Right lobe of liver (tissue), 6 donors: Measurements from ENCODE around the gene CD59. TPM values are rescaled to one million over a fixed set of nuclear protein-coding genes. Genes with fewer than 3 reads are reported as not detected.

Experiments
- ATAC-seq, 4 donors: fragments of 200-7000 bp; cut with Tn5 transposase; one replicate each; pipeline ENCODE4 v1.9.1; 2020; ENCODE audit warnings: mild to moderate bottlenecking in 4 of 4, moderate library complexity in 4 of 4
- DNase-seq, 3 donors: peaks; one replicate each; pipeline ENCODE4 v3.0.0-alpha.2; 2020
- H3K27ac ChIP-seq, 3 donors: fragments of 200-600 bp; one replicate each; pipeline ENCODE4 v1.8.0; 2022
- H3K27me3 ChIP-seq, 2 donors: fragments of 200-600 bp; one replicate each; pipeline ENCODE4 v1.8.0; 2022
- H3K36me3 ChIP-seq, 4 donors: fragments of 200-600 bp; sonication (generic) in 1 of 4; one replicate each; pipeline versions ENCODE4 v1.5.1 to v1.8.0; 2017 to 2022; ENCODE audit warnings: control low read depth in 1 of 4
- H3K4me1 ChIP-seq, 4 donors: fragments of 200-600 bp; sonication (generic) in 1 of 4; one replicate each; pipeline versions ENCODE4 v1.5.1 to v1.8.0; 2017 to 2022; ENCODE audit warnings: control low read depth in 1 of 4
- H3K4me3 ChIP-seq, 3 donors: fragments of 200-600 bp; one replicate each; pipeline ENCODE4 v1.8.0; 2022
- H3K9me3 ChIP-seq, 4 donors: fragments of 200-600 bp; sonication (generic) in 1 of 4; one replicate each; pipeline versions ENCODE4 v1.5.1 to v1.8.0; 2017 to 2022; ENCODE audit warnings: control low read depth in 1 of 4
- CTCF ChIP-seq, 4 donors: fragments of 200-600 bp in 3 of 4; fragments of 450-650 bp in 1 of 4; IDR thresholded peaks; one replicate each; pipeline versions ENCODE4 v1.5.1 to v1.8.0; 2016 to 2022; ENCODE audit warnings: antibody characterized with exemption in 4 of 4, mild to moderate bottlenecking in 2 of 4
- POLR2A ChIP-seq: fragments of 450-650 bp; IDR thresholded peaks from one replicate; pipeline ENCODE4 v1.6.1; 2017; ENCODE audit warnings: antibody characterized with exemption, mild to moderate bottlenecking
- WGBS: methylation state at CpG from one replicate; pipeline ENCODE4 v1.1.6; 2018; ENCODE audit warnings: low coverage, low lambda C conversion rate; ENCODE audit not compliant: insufficient coverage; ENCODE audit errors: missing lambda C conversion rate; 5-methylcytosine and 5-hydroxymethylcytosine counted together
- intact Hi-C, 2 donors: fragments of 100-400 bp; cut with DNase I; formaldehyde crosslinking; loops; one replicate each; pipeline versions ENCODE4 v1.11.2 to v1.14.1; 2022
- total RNA-seq, 6 experiments: library from RNA; depleted of rRNA in 2 of 6; stranded (reverse); fragments of >200 nt in 2 of 6; fragmentation: NEBNext Ultra II Directional in 3 of 6; extraction: Animal tissue kit (Norgen Biotek cat#: 25700) in 3 of 6; gene quantifications; one replicate each; pipeline versions ENCODE4 v1.1.0 to v1.2.4, GENCODE V29; 2016 to 2023
- donor health status: DM: no; HTN: yes; CAD: no.
- donor health status: DM: no; HTN: no; CAD: no.
- donor health status: DM: no; HTN: no; CAD: no.
- donor health status: DM: no; HTN: yes; CAD: no.
- donor health status: DM: no; HTN: yes; CAD: no.

The CD59 gene
- total RNA-seq, 6 experiments from 2014 or later = 145 to 314 (median 197) TPM

GRCh38 chr11:33690290-33691065 is 45.7 kb downstream of the CD59 start:
- Histone ChIP-seq H3K4me3 (no peak overlapping the region), H3K9me3 (no peaks in the 10 kb centered on the region), H3K36me3 (no peaks in the 10 kb centered on the region), H3K27ac (peak overlapping the region; percentile 66 to 92 (median 81)), H3K4me1 (peaks cover 0 to 27% (median 10%) of the 10 kb centered on the region in 4 donors), H3K27me3 (no peaks in the 10 kb centered on the region)
- no peak for TF ChIP-seq POLR2A
- no peak for TF ChIP-seq CTCF (IDR thresholded peaks at IDR 0.05)
- intact Hi-C loops = loop anchor here in 1 of 2 donors (10.0 kb wide), 1 partner anchor 526 kb away; the partner anchor contains the start of gene CSTF3
- peak in 1 of 3 donors; percentile 54 for DNase-seq
- ATAC-seq = peak; percentile 13 to 67 (median 34)
- 51% methylated on average over 7 of the region's 8 CpGs for WGBS

- Histone ChIP-seq H3K36me3 (no peaks in the 10 kb centered on the region), H3K27ac (peak overlapping the region; percentile 19 to 92 (median 81)), H3K4me3 (no peak overlapping the region), H3K27me3 (no peaks in the 10 kb centered on the region), H3K9me3 (no peaks in the 10 kb centered on the region), H3K4me1 (peaks cover 0 to 20% (median 6%) of the 10 kb centered on the region in 4 donors)
- no peak for ATAC-seq
- no peak for DNase-seq
- WGBS = no CpG with 5 or more reads among the region's 8 CpGs
- intact Hi-C loops = loop anchor here (10.0 kb wide), 2 partner anchors 145 to 325 kb away; no protein-coding TSS in a partner anchor
- TF ChIP-seq CTCF (IDR thresholded peaks at IDR 0.05) (no peak), POLR2A (no peak)
Measured at GRCh38 chr11:33689501-33689900, 46.7 kb downstream of the CD59 start.

GRCh38 chr11:33689085-33689484 is 47.1 kb downstream of the CD59 start:
- no peak overlapping the region for H3K4me3 ChIP-seq
- DNase-seq (no peak), ATAC-seq (no peak)
- TF ChIP-seq CTCF (IDR thresholded peaks at IDR 0.05) (no peak), POLR2A (no peak)
- no peaks in the 10 kb centered on the region for H3K27me3 ChIP-seq
- WGBS = 72% methylated on average over 2 of the region's 4 CpGs
- H3K4me1 ChIP-seq = peaks cover 0 to 18% (median 5%) of the 10 kb centered on the region in 4 donors
- peak overlapping the region in 1 of 3 donors; percentile 92 for H3K27ac ChIP-seq
- H3K36me3 ChIP-seq = no peaks in the 10 kb centered on the region
- no peaks in the 10 kb centered on the region for H3K9me3 ChIP-seq
- intact Hi-C loops = loop anchor here (10.0 kb wide), 2 partner anchors 144 to 324 kb away; no protein-coding TSS in a partner anchor

- intact Hi-C loops = loop anchor here (10.0 kb wide), 2 partner anchors 143 to 323 kb away; no protein-coding TSS in a partner anchor
- 50% methylated on average over 2 of the region's 2 CpGs for WGBS
- no peak overlapping the region for H3K4me3 ChIP-seq
- DNase-seq (no peak), ATAC-seq (peak; percentile 22 to 67 (median 40))
- H3K9me3 ChIP-seq = no peaks in the 10 kb centered on the region
- no peak for TF ChIP-seq POLR2A
- peak; percentile 60 to 74 (median 66) for TF ChIP-seq CTCF (IDR thresholded peaks at IDR 0.05)
- H3K27me3 ChIP-seq = no peaks in the 10 kb centered on the region
- H3K4me1 ChIP-seq = peaks cover 0 to 18% (median 5%) of the 10 kb centered on the region in 4 donors
- H3K36me3 ChIP-seq = no peaks in the 10 kb centered on the region
- H3K27ac ChIP-seq = no peak overlapping the region
Measured at GRCh38 chr11:33687733-33688479, 48.3 kb downstream of the CD59 start.
